NCI-H748 (cell line): ENCODE measurements around the gene POLQ.
"Not testable (repeated sequence)": the region's sequence is repeated elsewhere in the genome, so short reads cannot be mapped to it uniquely, and the experiment has no call there.

Experiments used
- DNase-seq: peaks from one replicate; lab custom pipeline; 2025; ENCODE audit not compliant: unreplicated experiment; lab: John Stamatoyannopoulos, UW

The POLQ gene

GRCh38 chr3:121430664-121431215 lies 115.0 kb downstream of the POLQ start:
- no peak for DNase-seq

- DNase-seq, result no peak
Measured at GRCh38 chr3:121424549-121424948, 121.2 kb downstream of the POLQ start.

- no peak for DNase-seq
Measured at GRCh38 chr3:121418182-121418581, 127.6 kb downstream of the POLQ start.

- no peak for DNase-seq
Measured at GRCh38 chr3:121414924-121415323, 130.9 kb downstream of the POLQ start.

GRCh38 chr3:121411523-121411922 lies 134.3 kb downstream of the POLQ start:
- DNase-seq, result no peak

DNA sequence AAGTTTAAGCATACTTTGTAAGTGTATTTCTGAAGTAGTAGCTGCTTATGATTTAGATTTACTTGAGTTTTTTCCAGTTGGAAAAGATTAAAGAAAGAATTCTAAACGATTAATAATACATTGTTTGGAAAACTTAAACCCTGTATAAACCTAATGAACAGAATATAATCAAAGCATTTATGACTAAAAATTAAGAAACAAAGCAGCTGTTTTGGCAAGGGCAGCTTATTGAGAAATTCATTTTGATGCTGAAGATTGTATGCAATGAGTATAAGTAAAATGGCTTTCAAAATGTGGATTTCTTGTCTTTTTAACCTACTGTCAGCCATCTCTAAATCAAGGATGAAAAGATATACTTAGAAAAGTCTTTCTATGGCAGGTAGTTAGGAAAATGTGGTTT lies 140.2 kb downstream of the POLQ start:
- DNase-seq, result no peak

DNA sequence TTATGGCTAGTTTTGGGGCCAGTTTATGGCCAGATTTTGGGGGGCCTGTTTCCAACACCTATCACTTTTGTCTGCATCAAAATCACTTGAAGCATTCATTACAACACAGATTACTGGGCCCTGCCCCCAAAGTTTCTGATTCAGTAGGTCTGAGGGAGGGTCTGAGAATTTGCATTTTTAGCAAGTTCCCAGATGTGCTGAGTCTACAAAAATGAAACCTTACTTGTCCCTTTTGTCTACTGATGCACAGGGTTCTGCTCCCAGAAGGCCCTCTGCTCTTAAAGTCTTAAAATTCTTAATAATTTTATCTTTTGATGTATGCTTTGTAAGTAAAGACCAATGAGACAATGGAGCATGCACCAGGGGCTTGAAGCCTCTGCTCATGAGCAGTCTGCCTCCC lies 146.0 kb downstream of the POLQ start:
- no peak for DNase-seq

DNA sequence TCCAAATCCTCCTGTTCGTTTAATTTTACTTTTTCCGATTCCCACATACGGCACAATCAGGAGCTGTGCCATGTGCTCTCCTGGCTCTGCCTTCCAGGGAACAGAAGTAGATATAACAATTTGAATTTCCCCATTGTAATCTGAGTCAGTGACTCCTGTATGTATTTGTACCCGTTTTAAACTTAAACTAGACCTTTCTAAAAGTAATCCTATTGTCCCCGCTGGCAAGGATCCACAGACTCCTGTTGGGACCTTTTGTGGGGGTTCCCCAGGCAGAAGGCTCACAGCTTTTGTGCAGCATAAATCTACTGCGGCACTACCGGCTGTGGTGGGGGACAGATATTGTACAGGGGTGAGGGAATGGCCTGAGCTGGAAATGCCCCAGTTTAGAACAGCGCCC lies 147.7 kb downstream of the POLQ start:
- DNase-seq, result not testable (repeated sequence)

- DNase-seq, result not testable (repeated sequence)
Measured at GRCh38 chr3:121395967-121396366, 149.8 kb downstream of the POLQ start.

GRCh38 chr3:121388308-121388707 lies 157.5 kb downstream of the POLQ start:
- DNase-seq, result not testable (repeated sequence)
